A204.1 (cell line): ENCODE measurements around the gene BLACAT1.
"Not testable (repeated sequence)": the region's sequence is repeated elsewhere in the genome, so short reads cannot be mapped to it uniquely, and the experiment has no call there.

ENCODE experiments used
- FAIRE-seq: peaks from 2 replicates; lab custom pipeline; 2012; peaks lifted over from hg19 to GRCh38; lab: Jason Lieb, UNC

Gene BLACAT1

DNA sequence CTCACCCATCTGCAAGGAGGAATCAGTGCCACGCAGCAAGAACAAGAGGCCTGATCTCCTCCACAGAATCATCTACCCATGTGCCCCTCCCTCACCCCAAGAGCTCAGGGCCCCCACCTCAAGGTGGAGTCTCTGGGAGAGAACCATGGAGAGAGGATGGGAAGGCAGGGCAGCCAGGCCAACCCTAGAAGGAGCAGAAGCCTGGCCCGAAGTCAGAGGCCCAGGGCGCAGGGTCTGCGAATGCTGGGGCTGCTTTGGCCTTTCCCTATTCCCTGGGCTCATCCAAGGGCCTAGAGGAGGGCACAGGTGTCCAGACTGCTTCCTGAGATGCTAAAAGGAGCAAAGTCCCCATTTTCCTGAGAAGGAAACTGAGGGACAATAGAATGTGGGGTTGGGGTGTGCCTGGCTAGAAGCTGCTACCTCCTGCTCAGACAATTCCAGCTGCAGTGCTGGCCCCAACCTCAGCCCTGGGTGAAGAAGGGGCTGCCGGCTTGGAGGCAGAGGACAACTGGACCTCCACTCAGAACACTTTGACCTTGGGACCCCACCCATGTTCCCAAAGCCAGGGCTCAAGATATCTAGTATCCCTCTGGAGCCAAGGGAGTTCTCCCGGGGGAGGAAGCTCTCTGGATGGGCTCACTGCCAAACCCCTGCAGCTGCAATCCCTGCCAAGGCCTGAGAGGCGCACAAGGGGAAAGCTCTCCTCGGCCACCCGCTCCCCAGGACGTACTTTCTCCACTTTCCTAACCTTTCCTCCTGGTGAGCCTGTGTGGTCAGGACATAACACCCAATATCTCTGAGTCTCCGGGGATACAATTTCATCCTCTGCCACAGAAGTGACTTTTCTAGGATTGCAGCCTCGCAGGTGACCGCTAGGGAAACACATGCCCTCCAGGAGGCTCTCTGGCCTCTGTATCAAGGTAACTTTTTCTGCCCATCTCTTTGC lies 17.4 kb downstream of the BLACAT1 start:
- FAIRE-seq = no peak

DNA sequence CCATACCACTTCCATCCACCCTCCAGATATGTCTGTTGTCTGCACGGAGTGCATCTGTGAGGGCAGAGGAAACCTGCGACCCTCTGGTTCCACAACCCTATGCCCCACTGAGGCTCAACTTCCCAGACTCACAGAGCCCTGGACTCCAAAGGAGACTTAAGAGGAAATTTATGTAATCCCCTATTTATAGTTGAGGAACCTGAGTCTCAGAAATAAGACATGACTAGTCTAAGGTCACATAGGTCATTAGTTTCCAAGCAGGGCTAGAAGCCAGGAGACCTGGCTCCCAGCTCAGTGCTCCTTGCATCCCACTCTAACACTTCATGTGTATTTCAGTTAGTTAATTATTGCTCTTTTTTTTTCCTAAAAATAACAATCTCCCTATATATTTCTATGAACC lies 18.3 kb downstream of the BLACAT1 start:
- no peak for FAIRE-seq

DNA sequence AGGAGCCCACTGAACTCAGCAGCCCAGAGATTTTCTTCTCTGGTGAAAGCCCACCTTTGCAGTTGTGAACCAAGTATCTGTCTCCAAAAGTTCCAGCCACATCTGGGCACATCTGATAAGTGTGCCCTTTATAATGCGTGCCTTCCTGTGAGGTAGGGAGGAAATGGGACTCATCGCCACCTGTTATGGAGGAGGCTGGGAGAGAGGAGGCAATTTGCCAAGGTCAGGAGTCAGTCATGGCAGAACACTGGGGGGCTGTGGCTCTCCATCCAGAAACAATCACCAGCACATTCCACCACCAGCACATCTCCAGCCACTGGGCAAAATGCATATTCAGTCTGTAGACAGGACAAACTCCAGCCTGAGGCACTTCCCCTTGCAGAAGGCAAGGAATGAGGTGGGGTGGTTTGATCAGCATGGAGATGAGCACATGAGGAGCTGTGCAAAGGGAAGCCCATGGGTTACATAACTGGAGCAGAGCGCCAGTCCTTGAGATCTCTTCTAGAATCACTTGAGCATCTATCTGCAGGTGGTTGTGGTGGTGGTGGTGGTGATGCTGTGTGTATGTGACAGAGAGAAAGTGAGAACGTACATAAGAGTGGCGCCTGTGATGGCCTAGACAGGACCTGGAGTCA lies 19.0 kb downstream of the BLACAT1 start:
- FAIRE-seq = no peak

DNA sequence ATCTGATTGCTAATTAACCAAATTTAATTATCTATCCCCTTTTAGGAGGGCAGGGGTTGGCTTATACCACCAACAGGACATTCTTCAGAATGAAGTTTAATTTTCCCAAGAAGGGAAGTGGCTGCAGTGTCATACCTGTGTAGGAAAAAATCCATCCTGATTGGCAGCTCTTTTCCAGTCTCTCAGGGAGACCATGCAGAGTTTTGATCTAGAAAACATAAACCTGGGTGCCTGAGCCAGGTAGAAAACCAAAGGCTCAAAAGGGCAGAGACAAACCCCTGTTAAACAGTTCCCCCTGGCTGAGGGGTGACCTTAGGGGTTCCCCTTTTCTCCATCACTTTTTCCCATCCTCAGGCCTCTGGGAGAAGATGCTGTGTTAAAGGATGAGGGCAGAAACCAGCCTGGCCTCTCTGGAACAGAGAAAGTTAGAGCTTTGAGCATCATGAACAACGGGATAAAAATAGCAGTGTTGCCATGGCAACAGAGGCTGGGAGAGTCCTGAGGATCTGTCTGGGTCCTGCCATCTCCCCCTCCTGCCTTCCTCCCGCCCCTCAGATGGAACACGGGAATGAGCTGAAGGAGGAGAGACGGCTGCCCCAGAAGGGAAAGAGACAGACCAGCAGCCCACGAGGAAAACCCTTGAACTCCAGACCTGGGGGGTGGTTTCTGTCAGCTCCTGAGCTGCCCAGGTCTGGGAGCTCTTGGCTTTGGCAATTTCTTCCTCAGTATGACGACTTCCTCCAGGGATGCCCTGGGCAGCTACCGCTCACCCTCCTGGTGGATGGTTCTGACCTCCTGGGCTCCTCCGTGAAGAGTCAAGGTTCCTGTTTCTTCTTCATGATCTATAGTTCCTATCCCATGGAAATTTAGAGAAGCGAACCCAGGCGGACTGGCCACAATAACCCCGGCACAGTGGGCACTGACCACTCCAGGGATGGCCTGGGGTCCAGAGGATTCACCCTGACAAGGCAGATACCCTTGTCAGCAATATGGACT lies 20.0 kb downstream of the BLACAT1 start:
- FAIRE-seq = no peak

DNA sequence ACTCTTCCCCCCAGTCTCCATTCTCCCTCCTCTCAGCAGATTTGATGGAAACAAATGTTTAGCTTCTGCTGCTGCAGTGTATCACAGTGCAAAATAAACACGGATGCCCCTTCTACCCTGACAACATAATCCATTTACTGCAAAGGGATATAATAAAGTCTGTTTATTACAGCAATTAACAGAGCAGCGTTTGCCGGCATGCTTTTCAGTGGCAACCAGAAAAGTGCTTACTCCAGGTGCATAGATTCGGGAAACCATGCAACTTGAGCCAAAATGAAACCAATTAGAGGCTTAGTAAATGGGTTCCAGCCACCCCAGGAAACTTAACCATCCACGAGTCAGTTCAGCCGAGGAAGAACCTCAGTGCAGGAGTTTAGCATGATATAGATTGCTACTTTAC lies 21.1 kb downstream of the BLACAT1 start:
- no peak for FAIRE-seq

DNA sequence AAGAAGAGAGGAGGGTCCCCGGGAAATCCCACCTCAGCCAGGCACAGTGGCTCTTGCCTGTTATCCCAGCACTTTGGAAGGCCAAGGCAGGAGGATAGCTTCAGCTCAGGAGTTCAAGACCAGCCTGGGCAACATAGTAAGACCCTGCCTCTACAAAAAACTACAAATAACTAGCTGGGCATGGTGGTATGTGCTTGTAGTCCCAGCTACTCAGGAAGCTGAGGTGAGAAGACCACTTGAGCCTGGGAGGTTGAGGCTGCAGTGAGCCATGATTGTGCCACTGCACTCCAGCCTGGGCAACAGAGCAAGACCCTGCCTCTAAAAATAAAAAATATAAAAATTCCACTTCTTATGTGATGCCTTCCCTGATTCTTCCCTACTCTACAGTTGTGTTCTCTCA lies 23.2 kb downstream of the BLACAT1 start:
- not testable (repeated sequence) for FAIRE-seq

DNA sequence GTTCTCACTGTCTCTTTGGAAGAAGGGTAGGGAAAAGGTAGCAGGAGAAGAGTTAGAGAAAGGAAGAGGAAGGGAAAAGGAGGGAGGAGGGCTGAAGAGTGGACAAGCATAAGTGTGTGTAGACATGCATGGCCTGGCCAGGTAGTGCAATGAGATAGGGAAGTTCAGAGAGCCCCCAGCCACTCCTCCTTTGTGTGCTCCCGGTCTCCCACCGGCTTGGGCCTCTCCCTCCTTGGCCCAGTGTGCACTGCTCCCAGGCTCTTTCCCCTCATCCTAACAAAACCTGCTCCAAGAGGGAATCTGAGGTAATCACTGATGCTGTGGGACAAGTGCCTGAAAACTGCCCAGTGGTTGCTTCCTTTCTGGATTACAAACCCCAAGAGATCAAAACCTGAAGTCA lies 23.7 kb downstream of the BLACAT1 start:
- no peak for FAIRE-seq

DNA sequence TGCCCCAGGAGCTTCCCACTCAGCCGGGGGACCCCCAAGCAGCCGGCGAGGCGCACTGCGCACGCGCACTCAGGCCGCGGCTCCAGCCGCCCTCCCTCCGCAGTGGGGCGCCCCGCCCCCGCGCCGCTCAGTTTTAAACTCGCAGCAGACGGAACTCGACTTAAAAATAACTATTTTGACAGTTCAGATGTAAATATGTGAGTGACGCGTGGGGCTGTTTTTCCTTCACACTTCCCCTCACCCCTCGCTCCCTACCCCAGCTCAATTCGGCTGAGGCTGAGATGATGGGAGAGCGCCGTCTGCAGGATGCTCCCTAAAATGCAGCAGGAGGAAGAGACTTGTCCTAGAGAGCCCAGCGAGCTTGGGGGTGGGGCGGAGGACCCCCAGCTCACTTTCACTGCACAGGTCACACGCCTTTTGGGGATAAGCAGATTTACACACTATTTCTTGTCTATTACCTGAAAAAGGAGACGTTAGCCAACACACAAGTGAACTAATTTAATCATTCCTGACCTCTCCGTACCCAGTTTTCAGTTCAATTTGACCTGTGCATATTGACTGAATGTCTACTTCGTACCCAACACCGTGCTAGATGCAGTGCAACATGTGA lies 25.0 kb downstream of the BLACAT1 start:
- no peak for FAIRE-seq

DNA sequence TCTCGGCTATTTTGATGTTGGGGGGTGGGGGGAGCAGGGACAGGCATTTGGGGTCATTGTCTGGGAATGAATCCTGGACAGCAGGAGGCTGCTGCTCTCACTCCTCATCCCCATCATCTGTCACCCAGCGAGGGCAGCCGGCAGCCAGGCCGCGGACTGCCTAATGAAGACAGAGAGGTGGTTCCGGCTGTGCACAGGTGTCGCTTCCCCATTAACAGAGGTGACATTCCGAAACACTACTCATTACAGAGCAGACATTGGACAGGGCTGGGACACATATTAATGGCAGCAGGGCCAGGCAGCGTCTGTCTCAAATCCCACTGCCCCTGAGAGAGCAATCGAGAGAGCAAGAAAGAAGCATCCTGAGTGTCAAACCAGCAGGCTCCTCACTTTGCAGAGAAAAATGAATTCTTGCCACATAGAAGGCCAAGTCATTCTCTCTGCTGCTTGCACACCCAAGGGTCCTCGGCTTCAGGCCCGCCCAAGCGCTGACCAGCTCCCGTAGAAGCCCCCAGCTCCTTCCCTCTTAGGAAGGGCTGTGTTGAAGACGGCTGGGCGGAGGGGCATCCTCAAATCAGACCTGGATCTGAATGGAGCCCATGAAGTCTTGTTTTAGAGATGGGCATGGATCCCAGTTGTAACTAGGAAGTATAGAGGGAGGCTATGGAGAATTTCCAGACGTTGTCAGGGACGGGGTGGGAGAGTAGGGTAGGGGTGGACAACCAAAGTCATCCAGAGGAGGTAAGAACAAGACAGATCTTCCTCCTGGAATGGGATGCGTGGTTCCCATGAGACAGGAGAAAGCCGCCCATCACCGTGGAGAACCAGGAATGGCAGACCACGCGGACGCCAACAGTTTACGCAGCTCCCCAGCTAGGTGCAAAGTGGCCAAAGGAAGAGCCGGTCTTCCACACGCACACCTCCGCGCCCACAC lies 25.8 kb downstream of the BLACAT1 start:
- FAIRE-seq = no peak

DNA sequence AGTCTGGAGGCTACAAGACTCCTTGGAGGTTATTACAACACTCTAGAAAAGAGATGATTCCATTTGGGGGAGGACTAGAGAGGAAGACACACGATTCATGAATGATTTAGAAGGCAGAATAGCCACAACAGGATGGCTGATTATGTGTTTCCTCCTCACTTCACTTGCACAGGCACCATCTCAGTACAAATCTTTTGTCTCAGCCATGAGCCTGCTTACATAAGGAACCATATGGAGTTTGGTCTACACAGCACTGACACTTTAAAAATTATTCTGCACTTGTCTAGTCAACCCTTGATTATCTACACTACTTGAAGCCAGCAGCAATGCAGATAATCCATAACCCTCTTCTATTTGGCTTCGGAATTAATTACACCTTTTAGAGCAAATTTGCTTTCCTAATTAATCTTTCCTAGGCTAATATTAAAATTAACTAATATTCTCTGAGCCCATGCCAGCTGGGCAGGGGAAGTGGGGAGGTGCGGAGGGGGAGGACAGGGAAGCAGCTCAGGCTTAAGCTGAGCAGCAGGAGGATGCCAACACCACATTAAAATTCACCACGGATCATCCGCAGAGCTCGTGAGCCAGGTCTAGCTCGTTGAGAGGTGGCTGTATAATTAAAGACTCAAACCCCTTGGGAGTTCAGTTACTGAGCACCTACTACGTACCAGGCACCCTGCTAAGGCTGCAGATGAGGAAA lies 30.8 kb downstream of the BLACAT1 start:
- FAIRE-seq = no peak

DNA sequence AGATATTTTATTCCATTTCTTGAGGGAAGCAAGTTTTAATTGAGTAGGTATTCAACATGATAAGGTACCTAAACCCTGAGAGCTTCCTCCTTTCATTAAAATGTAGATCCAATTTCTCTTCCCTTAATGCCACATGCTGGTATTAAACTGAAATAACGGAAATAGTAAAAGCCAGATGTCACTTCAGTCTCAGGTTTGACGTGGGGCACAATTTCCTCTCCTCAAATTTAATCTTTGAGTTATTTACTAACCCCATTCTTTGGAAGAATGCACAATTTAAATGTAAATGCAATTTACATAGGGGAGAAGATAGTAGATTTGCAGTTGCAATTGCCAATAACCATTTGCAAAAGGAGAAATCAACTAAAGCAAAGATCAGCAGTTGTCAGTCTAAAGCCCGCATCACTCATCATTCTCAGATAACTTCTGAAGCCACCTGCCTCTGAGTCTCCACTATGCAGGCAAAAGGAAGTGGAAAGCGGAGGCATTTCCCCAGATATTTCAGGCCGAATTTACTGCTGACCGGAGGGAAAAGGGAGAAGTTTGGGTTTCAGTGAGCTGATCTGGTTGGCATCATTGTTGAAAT lies 31.9 kb downstream of the BLACAT1 start:
- FAIRE-seq = no peak

DNA sequence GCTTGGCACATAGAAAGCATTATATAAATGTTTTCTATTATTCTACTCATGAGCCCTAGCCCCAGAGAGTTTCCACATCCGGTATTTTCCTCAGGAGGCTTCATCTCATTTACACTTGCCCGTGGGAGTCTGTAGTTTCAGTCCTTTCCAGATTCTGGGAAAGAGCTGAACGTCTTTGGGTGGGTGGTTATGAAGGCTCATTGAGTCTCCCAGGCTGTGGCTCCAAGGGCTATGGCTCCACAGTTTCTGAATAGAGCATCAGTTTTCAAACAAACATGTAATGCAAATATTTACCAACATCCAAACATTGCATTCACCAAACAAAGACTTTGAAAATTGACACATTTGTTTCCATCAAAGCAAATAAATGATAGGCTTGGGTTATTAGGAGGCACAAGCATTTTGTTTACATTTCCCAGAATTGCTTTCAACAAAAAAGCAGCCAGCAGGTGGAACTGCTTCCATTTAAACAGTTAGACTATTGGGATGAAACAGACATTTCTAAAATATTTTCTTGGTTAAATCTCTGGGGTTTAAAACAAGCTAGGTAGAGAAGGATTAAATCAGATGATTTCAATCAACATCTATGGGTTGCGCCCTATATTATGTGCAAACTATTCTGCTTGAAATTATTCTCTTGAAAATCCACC lies 32.7 kb downstream of the BLACAT1 start:
- no peak for FAIRE-seq

DNA sequence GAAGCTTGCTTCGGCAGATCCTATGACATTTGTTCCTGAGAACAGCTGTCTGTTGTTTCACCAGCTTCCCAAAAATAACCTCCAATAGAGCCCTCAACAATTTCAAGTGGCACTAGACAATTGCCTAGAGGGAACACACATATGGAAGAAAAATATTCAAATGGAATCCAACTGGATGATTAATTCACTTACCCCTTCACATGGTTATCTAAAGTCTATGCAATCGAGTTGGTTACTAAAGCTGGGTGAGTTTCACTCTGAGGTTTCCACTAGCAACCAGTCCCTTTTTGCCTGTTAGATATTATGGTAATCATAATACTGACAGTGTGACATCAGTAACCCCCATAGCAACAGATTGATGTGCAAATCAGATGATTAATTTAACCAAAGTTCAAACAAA lies 34.0 kb downstream of the BLACAT1 start, which contains the start of gene LEMD1:
Gene LEMD1, minus strand, starts transcription at position 259 of the 400 bp plus-strand sequence. CDS start 1,520 bp downstream, outside the sequence.
- no peak for FAIRE-seq

DNA sequence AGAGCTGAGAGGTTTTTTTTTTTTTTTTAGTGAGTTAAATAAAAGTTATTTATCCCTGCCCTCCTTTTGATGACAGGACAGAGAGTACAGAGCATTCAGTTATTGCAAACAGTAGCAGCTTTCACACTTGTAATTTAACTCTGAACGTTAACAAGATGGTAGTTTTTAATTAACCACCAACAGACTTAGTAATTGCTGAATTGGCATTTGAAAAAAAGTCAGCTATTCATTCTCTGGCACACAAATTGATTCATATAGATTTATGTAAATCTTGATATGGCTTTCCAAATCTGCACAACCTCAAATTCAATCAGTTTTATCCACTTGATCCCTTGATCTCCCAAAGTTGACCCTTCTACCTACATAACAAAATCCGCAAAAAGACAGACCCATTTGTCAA lies 34.9 kb downstream of the BLACAT1 start:
- no peak for FAIRE-seq

DNA sequence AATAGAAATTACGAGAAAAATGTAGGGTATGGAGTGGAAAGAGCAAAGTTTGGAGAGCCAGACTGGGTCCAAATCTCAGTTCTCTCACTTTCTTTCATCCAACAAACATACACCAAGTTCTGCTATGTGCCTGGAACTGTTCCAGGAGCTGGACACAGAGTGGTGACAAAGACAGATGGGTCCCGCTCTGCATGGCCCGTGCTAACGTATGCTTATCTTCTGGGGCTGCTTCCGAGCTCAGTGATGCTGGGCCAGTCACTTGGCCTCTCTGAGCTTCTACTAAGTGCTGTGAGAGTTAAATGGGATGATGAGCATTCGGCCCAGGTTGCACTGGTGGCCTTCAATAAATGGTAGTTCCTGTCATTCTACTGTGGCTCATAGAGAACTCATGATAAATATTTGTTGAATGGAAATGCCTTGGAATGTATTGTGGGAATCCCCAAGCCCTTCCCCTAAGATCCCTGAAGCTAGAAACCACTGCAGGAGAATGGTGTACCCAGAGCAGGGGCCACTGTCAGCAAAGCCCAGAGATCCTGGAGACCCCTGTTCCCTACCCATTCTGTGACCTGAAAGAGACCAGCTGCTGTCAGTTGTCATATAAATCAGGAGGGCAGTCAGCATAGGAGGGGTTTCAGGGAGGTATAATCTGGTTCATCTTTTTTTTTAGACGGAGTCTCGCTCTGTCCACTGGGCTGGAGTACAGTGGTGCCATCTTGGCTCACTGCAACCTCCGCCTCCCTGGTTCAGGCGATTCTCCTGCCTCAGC lies 37.8 kb downstream of the BLACAT1 start:
- FAIRE-seq = no peak

DNA sequence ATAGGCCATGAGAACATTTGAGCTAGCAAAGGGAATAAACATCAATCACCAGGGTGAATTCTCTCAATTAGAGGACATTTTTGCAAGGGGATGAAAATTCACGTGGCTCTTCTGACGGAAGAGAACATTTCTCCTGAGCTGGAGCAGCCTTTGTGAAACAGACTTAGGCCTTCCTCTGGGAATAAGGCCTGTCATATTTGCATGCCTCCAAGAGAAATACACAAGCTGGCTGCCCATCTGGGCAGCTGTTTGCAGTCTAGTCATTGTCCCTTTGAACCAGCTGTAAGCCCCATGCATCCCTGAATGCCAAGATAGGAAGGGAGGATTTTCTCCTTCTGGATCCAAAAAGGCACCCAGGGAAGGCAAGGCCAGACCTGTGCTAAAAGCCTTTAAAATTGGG lies 39.5 kb downstream of the BLACAT1 start:
- FAIRE-seq = no peak

DNA sequence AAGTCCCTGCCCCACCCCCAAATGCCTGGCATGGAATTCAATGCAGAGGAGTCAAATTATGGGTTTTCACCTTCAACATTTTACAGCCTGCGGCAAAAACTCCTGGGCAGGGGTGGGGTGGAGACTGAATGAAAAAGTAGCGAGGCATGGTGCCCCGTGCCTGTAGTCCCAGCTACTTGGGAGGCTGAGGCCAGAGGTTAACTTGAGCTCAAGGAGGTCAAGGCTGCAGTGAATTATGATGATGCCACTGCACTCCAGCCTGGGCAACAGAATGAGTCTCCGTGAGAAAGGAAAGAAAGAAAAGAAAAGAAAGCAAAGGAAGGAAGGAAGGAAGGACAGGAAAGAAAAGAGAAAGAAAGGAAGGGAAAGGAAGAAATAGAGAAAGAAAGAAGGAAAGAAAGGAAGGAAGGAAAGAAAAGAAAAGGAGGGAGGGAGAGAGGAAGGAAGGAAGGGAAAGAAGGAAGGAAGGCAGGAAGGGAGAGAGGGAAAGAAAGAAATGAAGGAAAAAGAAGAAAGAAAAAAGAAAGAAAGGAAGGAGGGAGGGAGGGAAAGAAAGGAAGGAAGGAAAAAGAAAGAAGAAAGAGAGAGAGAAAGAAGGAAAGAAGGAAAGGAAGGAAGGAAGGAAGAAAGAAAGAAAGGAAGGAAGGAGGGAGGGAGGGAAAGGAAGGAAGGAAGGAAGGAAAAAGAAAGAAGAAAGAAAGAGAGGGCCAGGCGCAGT lies 45.1 kb downstream of the BLACAT1 start:
- FAIRE-seq = no peak

DNA sequence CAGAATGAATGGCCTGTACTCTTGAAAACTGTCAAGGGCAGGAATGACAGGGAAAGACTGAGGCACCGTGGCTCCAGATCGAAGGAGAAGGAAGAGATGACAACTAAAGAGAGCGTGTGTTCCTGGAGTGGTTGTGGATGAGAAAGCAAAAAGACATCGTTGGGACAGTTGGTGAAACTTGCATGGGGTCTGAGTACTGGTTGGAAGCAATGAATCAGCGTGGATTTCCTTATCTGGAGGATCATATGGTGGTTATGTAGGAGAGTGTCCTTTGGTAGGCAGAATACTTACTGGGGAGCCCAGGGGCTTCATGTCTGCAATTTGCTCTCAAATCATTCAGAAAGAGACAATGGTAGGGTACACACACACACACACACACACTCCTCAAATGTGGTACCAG lies 47.9 kb downstream of the BLACAT1 start:
- no peak for FAIRE-seq
